ENCODE data around the gene S1PR5.

GRCh38 chr19:10518444-10519361, 1.5 kb upstream of the S1PR5 start:
- TF ChIP-seq BHLHE40 (IDR thresholded peaks at IDR 0.05; ENCODE audit: borderline replicate concordance) (no peak), ZNF384 (IDR thresholded peaks at IDR 0.05) (no peak), SP1 (IDR thresholded peaks at IDR 0.05) (no peak), ELF4 (IDR thresholded peaks at IDR 0.05) (no peak), SUZ12 (IDR thresholded peaks at IDR 0.05) (no peak), TARDBP (IDR thresholded peaks at IDR 0.05) (no peak), FOXK2 (IDR thresholded peaks at IDR 0.05) (no peak)

Data from HEK293T (cell line).